ENCODE data around the gene RSPRY1.

GRCh38 chr16:57166951-57167350 is 19.2 kb upstream of the RSPRY1 start:
- TF ChIP-seq TAF1 (IDR thresholded peaks at IDR 0.05; ENCODE audit: borderline replicate concordance, insufficient read depth, low read length) (no peak), POLR2AphosphoS5 (IDR thresholded peaks at IDR 0.05; ENCODE audit: low read depth, low read length) (no peak), FOXP2 (optimal IDR thresholded peaks at IDR 0.05; ENCODE audit: borderline replicate concordance, extremely low read depth, extremely low read length, insufficient read depth) (no peak)
